Spleen (tissue), 11 donors: ENCODE measurements around the gene EFEMP2. TPM values are rescaled to one million over a fixed set of nuclear protein-coding genes. Genes with fewer than 3 reads are reported as not detected.
"Not testable (repeated sequence)": the region's sequence is repeated elsewhere in the genome, so short reads cannot be mapped to it uniquely, and the experiment has no call there.

Source experiments
- DNase-seq: peaks from one replicate; pipeline ENCODE4 v3.0.0-alpha.2; 2020
- H3K27ac ChIP-seq, 8 donors: fragments of 200-600 bp; sonication (generic) in 7 of 8; 1 replicate in 4 of 8; 2 replicates in 4 of 8; pipeline versions ENCODE4 v1.5.0 to v1.8.0; 2016 to 2021; ENCODE audit warnings: inconsistent platforms in 4 of 8, mild to moderate bottlenecking in 4 of 8, moderate library complexity in 1 of 8
- H3K27me3 ChIP-seq, 7 donors: fragments of 200-600 bp; sonication (generic) in 6 of 7; replicated peaks in 1 of 7; 1 replicate in 4 of 7; 2 replicates in 3 of 7; pipeline versions ENCODE4 v1.5.0 to v1.8.0; 2016 to 2021; ENCODE audit warnings: inconsistent platforms in 3 of 7, mild to moderate bottlenecking in 1 of 7
- H3K36me3 ChIP-seq, 6 donors: fragments of 200-600 bp; sonication (generic) in 5 of 6; 1 replicate in 4 of 6; 2 replicates in 2 of 6; pipeline versions ENCODE4 v1.5.0 to v1.8.0; 2016 to 2021; ENCODE audit warnings: inconsistent platforms in 2 of 6
- H3K4me1 ChIP-seq, 6 donors: fragments of 200-600 bp; sonication (generic) in 5 of 6; 1 replicate in 3 of 6; 2 replicates in 3 of 6; pipeline versions ENCODE4 v1.5.0 to v1.8.0; 2016 to 2021; ENCODE audit warnings: inconsistent platforms in 3 of 6
- H3K4me3 ChIP-seq, 8 donors: fragments of 200-600 bp; sonication (generic) in 7 of 8; 1 replicate in 4 of 8; 2 replicates in 4 of 8; pipeline versions ENCODE4 v1.5.0 to v1.8.0; 2016 to 2021; ENCODE audit warnings: inconsistent platforms in 4 of 8, mild to moderate bottlenecking in 4 of 8, moderate library complexity in 2 of 8
- H3K9me3 ChIP-seq, 8 donors: fragments of 200-600 bp; sonication (generic) in 7 of 8; 1 replicate in 4 of 8; 2 replicates in 4 of 8; pipeline versions ENCODE4 v1.5.0 to v1.8.0; 2016 to 2021; ENCODE audit warnings: inconsistent platforms in 4 of 8
- CTCF ChIP-seq, 11 experiments: fragments of 200-600 bp in 7 of 11; fragments of 450-650 bp in 4 of 11; sonication (generic) in 4 of 11; IDR thresholded peaks in 8 of 11; conservative IDR thresholded peaks in 3 of 11; 1 replicate in 7 of 11; 2 replicates in 4 of 11; pipeline versions ENCODE4 v1.4.0 to v1.8.0; 2016 to 2021; ENCODE audit warnings: antibody characterized with exemption in 11 of 11, inconsistent platforms in 4 of 11, mild to moderate bottlenecking in 1 of 11
- POLR2A ChIP-seq, 3 donors: fragments of 450-650 bp; IDR thresholded peaks; one replicate each; pipeline ENCODE4 v1.5.1; 2017; ENCODE audit warnings: antibody characterized with exemption in 3 of 3, mild to moderate bottlenecking in 1 of 3
- POLR2AphosphoS5 ChIP-seq, 3 donors: sonication (generic); formaldehyde crosslinking; IDR thresholded peaks; one replicate each; pipeline ENCODE4 v1.5.1; 2017; ENCODE audit warnings: antibody characterized with exemption in 3 of 3
- WGBS, 5 donors: extraction: QIAGEN DNeasy Blood & Tissue Kit in 3 of 5; methylation state at CpG; one replicate each; pipeline versions ENCODE4 v1.1.5 to v1.1.7; 2013 to 2018; 5-methylcytosine and 5-hydroxymethylcytosine counted together
- intact Hi-C: fragments of 100-400 bp; cut with DNase I; formaldehyde crosslinking; loops from one replicate; pipeline ENCODE4 v1.15.0; 2023; ENCODE audit warnings: low total_unique reads
- polyA plus RNA-seq, 3 donors: library from polyadenylated mRNA; stranded (reverse); fragments of 200-250 nt; gene quantifications; one replicate each; pipeline ENCODE4 v1.2.1, GENCODE V29; 2013
- total RNA-seq, 7 donors: library from RNA; depleted of rRNA in 3 of 7; stranded (reverse); fragments of >200 nt in 3 of 7; fragmentation: NEBNext Ultra II Directional in 4 of 7; extraction: Animal tissue kit (Norgen Biotek cat#: 25700) in 4 of 7; gene quantifications; one replicate each; pipeline versions ENCODE4 v1.1.0 to v1.2.1, GENCODE V29; 2016 to 2021
- donor health status: healthy with polysubstance abuse.
- donor health status: DM: no; HTN: no; CAD: no; lungs with moderate emphysema.
- donor health status: DM: no; HTN: no; CAD: no.
- donor health status: Bipolar disorder and iron deficiency.
- donor health status: healthy.
- donor health status: DM: no; HTN: no; CAD: no.
- donor health status: DM: yes; HTN: yes; CAD: no.

EFEMP2 gene
- total and polyA plus RNA-seq, 10 donors: 21.0 to 53.5 (median 38.2) TPM

DNA sequence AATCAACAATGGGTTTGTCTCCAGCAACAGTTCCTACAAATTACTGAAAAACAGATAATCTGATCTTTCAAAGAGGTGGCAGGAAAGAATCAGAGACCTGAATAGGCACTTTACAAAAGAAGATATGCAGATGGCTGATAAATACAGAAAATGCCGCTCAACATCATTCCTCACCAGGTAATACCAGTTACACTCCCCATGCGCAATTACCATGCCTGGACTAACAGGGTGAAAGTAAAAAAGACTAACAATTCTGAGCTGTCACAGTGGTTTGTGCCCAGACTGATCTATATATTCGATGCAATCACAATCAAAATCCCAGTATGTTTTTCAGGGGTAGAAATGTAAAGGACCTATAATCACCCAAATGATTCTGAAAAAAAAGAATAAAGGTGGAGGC is 28.8 kb downstream of the EFEMP2 start:
- WGBS, 5 donors: 93 to 97% (median 95%) methylated on average over 3 of the region's 3 CpGs
- H3K4me1 ChIP-seq: no peaks in the 10 kb centered on the region
- intact Hi-C loops: no loop called here

DNA sequence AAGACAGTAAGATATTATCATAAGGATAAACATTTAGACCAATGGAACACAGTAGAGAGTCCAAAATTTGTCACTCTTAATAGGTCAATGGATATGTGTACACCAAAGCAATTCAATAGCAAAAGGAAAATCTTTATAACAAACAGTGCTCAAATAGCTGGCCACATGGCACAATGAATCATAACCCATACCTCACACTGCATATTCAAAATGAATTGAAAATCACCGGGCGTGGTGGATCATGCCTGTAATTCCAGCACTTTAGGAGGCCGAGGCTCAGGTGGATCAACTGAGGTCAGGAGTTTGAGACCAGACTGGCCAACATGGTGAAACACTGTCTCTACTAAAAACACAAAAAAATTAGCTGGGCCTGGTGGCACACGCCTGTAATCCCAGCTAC is 30.5 kb downstream of the EFEMP2 start:
- 84 to 96% (median 93%) methylated on average over 4 of the region's 4 CpGs for WGBS, 5 donors
- TF ChIP-seq POLR2AphosphoS5 (IDR thresholded peaks at IDR 0.05): no peak
- no peak for TF ChIP-seq POLR2A (IDR thresholded peaks at IDR 0.05)
- TF ChIP-seq CTCF (IDR thresholded peaks at IDR 0.05 in 8 of 11, conservative IDR thresholded peaks at IDR 0.05 in 3 of 11): no peak
- no peak for DNase-seq
- Histone ChIP-seq H3K27me3 (no peaks in the 10 kb centered on the region), H3K9me3 (no peaks in the 10 kb centered on the region), H3K27ac (no peak overlapping the region), H3K4me3 (no peak overlapping the region), H3K36me3 (no peaks in the 10 kb centered on the region), H3K4me1 (no peaks in the 10 kb centered on the region)
- intact Hi-C loops: no loop called here

More for the DNA sequence above, 28.8 kb downstream of the EFEMP2 start:
- H3K27me3 ChIP-seq: no peaks in the 10 kb centered on the region
- no peaks in the 10 kb centered on the region for H3K9me3 ChIP-seq
- H3K27ac ChIP-seq: no peak overlapping the region
- TF ChIP-seq POLR2A (IDR thresholded peaks at IDR 0.05): no peak
- TF ChIP-seq CTCF (IDR thresholded peaks at IDR 0.05 in 8 of 11, conservative IDR thresholded peaks at IDR 0.05 in 3 of 11): no peak
- no peak for TF ChIP-seq POLR2AphosphoS5 (IDR thresholded peaks at IDR 0.05)
- no peaks in the 10 kb centered on the region for H3K36me3 ChIP-seq
- DNase-seq: no peak
- H3K4me3 ChIP-seq: no peak overlapping the region

DNA sequence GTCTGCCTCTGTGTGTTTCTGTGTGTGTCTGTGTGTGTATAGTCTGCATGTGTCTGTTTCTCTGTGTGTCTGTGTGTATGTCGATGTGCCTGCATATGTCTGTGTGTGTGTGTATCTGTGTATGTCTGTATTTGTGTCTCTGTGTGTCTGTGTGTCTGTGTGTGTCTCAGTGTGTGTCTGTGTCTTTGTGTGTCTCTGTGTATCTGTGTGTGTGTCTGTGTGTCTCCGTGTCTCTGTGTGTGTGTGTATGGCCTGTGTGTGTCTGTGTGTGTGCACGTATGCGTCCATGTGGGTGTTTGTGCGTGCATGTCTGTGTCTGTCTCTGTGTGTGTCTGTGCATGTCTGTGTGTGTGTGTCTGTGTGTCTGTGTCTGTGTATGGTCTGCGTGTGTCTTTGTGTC is 38.4 kb downstream of the EFEMP2 start:
- no peaks in the 10 kb centered on the region for H3K36me3 ChIP-seq
- H3K27me3 ChIP-seq: peaks cover 0 to 8% (median 0%) of the 10 kb centered on the region in 7 donors
- intact Hi-C loops: no loop called here
- peaks cover 4 to 24% (median 16%) of the 10 kb centered on the region in 6 donors for H3K4me1 ChIP-seq
- WGBS, 5 donors: 33 to 68% (median 40%) methylated on average over 5 to 6 of the region's 6 CpGs
- H3K27ac ChIP-seq: peak overlapping the region in 2 of 8 donors; percentile 84 to 89
- H3K4me3 ChIP-seq: peak overlapping the region in 7 of 8 donors; percentile 49 to 88 (median 56)
- no peak for TF ChIP-seq POLR2A (IDR thresholded peaks at IDR 0.05)
- DNase-seq: no peak
- no peaks in the 10 kb centered on the region for H3K9me3 ChIP-seq

DNA sequence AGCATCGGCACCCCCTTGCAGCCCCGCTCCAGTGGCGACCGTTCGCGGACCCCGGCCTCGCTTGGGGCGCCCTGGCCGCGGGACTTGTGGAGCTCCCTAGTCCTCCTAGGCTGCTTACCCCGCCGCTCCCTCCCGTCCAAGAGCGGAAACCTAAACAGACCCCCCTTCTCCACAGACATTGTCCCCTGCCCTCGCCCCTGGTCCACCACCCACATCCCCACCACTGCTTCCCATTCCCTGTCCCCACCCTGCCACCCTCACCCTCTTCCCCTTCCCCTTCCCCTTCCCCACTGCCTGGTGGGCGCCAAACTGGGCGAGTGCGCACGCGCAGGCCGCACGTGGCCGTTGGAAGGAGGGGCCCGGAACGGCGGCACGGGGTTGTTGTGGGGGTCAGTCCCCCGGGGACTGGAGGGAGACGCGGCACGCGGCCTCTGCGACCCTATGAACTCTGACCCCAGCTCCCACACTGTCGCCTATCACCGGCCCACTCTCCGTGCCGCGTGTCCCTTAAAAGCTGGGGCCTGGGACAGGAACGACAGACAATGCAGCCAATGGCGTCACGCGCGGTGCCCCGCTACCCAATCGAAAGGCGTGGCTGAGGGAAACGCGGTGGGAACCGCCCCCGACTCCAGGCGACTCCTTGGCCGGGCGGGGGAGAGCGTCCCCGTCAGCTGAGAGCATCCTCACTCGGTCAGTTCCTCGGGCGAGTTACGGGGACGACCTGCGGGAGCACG is 39.1 kb downstream of the EFEMP2 start, which contains the start of gene SNX32:
SNX32 (plus strand) TSS at position 667 of the 734 bp plus-strand sequence. CDS start 103 bp downstream, outside the sequence.
- Histone ChIP-seq H3K27me3 (peaks cover 0 to 8% (median 0%) of the 10 kb centered on the region in 7 donors), H3K36me3 (no peaks in the 10 kb centered on the region), H3K9me3 (no peaks in the 10 kb centered on the region), H3K4me3 (peak within 1 kb of the TSS; percentile 49 to 88 (median 60)), H3K27ac (peak within 1 kb of the TSS; percentile 62 to 89 (median 76)), H3K4me1 (peaks cover 4 to 24% (median 16%) of the 10 kb centered on the region in 6 donors)
- WGBS, 5 donors: 0 to 1% (median 1%) methylated on average over 44 to 63 of the region's 63 CpGs
- intact Hi-C loops: no loop called here
- DNase-seq: peak; percentile 96
- no peak for TF ChIP-seq POLR2A (IDR thresholded peaks at IDR 0.05)
- peak in 3 of 11 experiments; percentile 8 to 17 (median 9) for TF ChIP-seq CTCF (IDR thresholded peaks at IDR 0.05 in 8 of 11, conservative IDR thresholded peaks at IDR 0.05 in 3 of 11)
- peak; percentile 65 to 80 (median 75) for TF ChIP-seq POLR2AphosphoS5 (IDR thresholded peaks at IDR 0.05)

- H3K27ac ChIP-seq, intact Hi-C loops, DNase-seq, H3K9me3 ChIP-seq, H3K4me3 ChIP-seq, H3K27me3 ChIP-seq, H3K36me3 ChIP-seq: not testable (repeated sequence)
- H3K4me1 ChIP-seq: peaks cover 4 to 24% (median 16%) of the 10 kb centered on the region in 6 donors
These were observed 40.4 kb downstream of the EFEMP2 start for GRCh38 chr11:65832231-65832630.
